ENCODE results near the gene CSMD2.

DNA sequence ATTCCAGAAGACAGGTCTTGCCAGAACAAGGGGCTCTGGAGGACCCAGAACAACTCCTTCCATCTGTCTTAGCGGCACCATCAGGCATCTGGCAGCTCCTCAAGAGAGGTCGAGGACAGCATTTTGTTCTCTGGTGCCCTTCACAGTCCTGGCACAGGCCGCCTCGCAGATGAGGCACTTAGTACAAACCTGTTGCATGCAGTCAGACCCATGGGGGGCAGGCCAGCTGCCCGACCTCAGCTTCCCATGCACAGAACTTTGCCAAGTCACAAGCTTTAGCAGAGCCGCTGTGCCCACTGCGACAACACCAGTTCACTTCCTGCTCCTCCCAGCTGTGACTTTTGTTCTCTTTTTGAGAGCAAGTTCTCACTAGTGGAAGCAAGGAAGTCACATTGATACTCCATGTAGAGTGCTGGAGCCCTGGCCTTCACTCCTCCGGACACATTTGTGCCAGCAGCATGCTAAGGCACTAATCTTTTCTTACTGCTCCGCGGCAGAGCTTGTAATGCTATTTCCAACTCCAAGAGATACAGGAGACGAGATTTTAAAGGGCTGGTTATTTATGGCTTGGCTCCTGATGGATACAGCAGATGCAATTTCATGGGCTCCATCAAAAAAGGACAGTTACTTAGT lies 256.6 kb downstream of the CSMD2 start:
- TF ChIP-seq, protein P1, sequence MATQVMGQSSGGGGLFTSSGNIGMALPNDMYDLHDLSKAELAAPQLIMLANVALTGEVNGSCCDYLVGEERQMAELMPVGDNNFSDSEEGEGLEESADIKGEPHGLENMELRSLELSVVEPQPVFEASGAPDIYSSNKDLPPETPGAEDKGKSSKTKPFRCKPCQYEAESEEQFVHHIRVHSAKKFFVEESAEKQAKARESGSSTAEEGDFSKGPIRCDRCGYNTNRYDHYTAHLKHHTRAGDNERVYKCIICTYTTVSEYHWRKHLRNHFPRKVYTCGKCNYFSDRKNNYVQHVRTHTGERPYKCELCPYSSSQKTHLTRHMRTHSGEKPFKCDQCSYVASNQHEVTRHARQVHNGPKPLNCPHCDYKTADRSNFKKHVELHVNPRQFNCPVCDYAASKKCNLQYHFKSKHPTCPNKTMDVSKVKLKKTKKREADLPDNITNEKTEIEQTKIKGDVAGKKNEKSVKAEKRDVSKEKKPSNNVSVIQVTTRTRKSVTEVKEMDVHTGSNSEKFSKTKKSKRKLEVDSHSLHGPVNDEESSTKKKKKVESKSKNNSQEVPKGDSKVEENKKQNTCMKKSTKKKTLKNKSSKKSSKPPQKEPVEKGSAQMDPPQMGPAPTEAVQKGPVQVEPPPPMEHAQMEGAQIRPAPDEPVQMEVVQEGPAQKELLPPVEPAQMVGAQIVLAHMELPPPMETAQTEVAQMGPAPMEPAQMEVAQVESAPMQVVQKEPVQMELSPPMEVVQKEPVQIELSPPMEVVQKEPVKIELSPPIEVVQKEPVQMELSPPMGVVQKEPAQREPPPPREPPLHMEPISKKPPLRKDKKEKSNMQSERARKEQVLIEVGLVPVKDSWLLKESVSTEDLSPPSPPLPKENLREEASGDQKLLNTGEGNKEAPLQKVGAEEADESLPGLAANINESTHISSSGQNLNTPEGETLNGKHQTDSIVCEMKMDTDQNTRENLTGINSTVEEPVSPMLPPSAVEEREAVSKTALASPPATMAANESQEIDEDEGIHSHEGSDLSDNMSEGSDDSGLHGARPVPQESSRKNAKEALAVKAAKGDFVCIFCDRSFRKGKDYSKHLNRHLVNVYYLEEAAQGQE (IDR thresholded peaks at IDR 0.05; ENCODE audit: insufficient read depth in 1 of 2, low read depth in 2 of 2, low read length in 2 of 2), result no peak
- no peak for TF ChIP-seq POLR2AphosphoS5 (IDR thresholded peaks at IDR 0.05; ENCODE audit: low read depth, low read length)

Measured in PFSK-1 (cell line).